Panc1 (cell line): ENCODE data around the gene B4GALT3. TPM values are rescaled to one million over a fixed set of nuclear protein-coding genes. Genes with fewer than 3 reads are reported as not detected.

Source experiments
- ATAC-seq: fragments of 200-7000 bp; cut with Tn5 transposase; 2 replicates; pipeline ENCODE4 v1.9.1; 2020; ENCODE audit warnings: mild to moderate bottlenecking, moderate library complexity
- BruUV-seq: library from RNA; stranded (reverse); fragments of 400-500 nt; replicated peaks from 2 replicates; lab custom pipeline; 2021; lab: Mats Ljungman, UMichigan
- CTCF ChIA-PET: fragments of 300-600 bp; sonication (Branson Sonifier 250); formaldehyde crosslinking; loops from one replicate; lab custom pipeline; 2022; ENCODE audit warnings: antibody characterized with exemption; lab: Charles Lee
- POLR2A ChIA-PET: fragments of 300-600 bp; sonication (Branson Sonifier 250); formaldehyde crosslinking; loops from one replicate; lab custom pipeline; 2022; ENCODE audit warnings: antibody characterized with exemption; lab: Charles Lee
- DNase-seq: peaks from one replicate; pipeline ENCODE4 v3.0.0-alpha.2; 2010; ENCODE audit warnings: low read depth, low spot score
- H3K27ac ChIP-seq: 2 replicates; pipeline ENCODE4 v1.5.1; 2011; ENCODE audit warnings: mild to moderate bottlenecking, low read length, inconsistent platforms
- H3K27me3 ChIP-seq: fragments of 200-500 bp; sonication (Bioruptor generic); 2 replicates; pipeline ENCODE4 v1.6.0; 2014; ENCODE audit warnings: low read length, inconsistent platforms; ENCODE audit not compliant: control insufficient read depth, insufficient read depth
- H3K36me3 ChIP-seq: fragments of 200-500 bp; sonication (Bioruptor generic); 2 replicates; pipeline ENCODE4 v1.5.1; 2014; ENCODE audit warnings: inconsistent platforms, mild to moderate bottlenecking, low read length, moderate library complexity; ENCODE audit not compliant: control insufficient read depth, insufficient read depth
- H3K4me1 ChIP-seq: 2 replicates; pipeline ENCODE4 v1.5.1; 2011; ENCODE audit warnings: inconsistent platforms, mild to moderate bottlenecking, low read length, moderate library complexity; ENCODE audit not compliant: control insufficient read depth, insufficient read depth
- H3K4me3 ChIP-seq, 2 experiments: 2 replicates each; pipeline ENCODE4 v1.5.1; 2011 to 2012; ENCODE audit warnings: low read depth in 2 of 2, low read length in 2 of 2, mild to moderate bottlenecking in 2 of 2, inconsistent platforms in 1 of 2, moderate library complexity in 1 of 2
- H3K9me3 ChIP-seq: fragments of 200-500 bp; sonication (Bioruptor generic); 2 replicates; pipeline ENCODE4 v1.5.1; 2014; ENCODE audit warnings: low read depth, mild to moderate bottlenecking, inconsistent platforms, low read length, moderate library complexity; ENCODE audit not compliant: control insufficient read depth, insufficient read depth
- POLR2AphosphoS5 ChIP-seq: IDR thresholded peaks from 2 replicates; pipeline ENCODE4 v1.6.1; 2012; ENCODE audit warnings: mild to moderate bottlenecking, low read depth, low read length, moderate library complexity
- SIN3A ChIP-seq: IDR thresholded peaks from 2 replicates; pipeline ENCODE4 v1.6.1; 2012; ENCODE audit warnings: low read depth, mild to moderate bottlenecking, low read length, moderate library complexity, borderline replicate concordance; ENCODE audit not compliant: insufficient read depth
- TCF7L2 ChIP-seq: IDR thresholded peaks from 2 replicates; pipeline ENCODE4 v1.6.1; 2011; ENCODE audit warnings: mild to moderate bottlenecking, low read depth, low read length, inconsistent platforms
- in situ Hi-C: cut with HindIII; loops from 2 replicates; pipeline ENCODE4 v1.10.0; 2016; ENCODE audit warnings: low sequenced_read_pairs, low pct_unique_long_range_greater_than_20kb
- intact Hi-C: fragments of 100-400 bp; cut with micrococcal nuclease; formaldehyde crosslinking; loops from one replicate; pipeline ENCODE4 v1.10.0; 2022; ENCODE audit not compliant: unreplicated experiment
- total RNA-seq: library from RNA; stranded (reverse); gene quantifications from one replicate; pipeline ENCODE4 v1.2.1, GENCODE V29; 2021; ENCODE audit not compliant: unreplicated experiment
- TF ChIP-seq, protein P1 (sequence below): fragments of 450-650 bp; IDR thresholded peaks from 2 replicates; pipeline ENCODE4 v1.5.1; 2017; ENCODE audit warnings: mild to moderate bottlenecking
- TF ChIP-seq, protein P2 (sequence below), 2 experiments: IDR thresholded peaks; 2 replicates each; pipeline ENCODE4 v1.6.1; 2011 to 2012; ENCODE audit warnings: low read depth in 2 of 2, control low read depth in 1 of 2, low read length in 1 of 2, mild to moderate bottlenecking in 1 of 2, moderate library complexity in 1 of 2; ENCODE audit not compliant: insufficient read depth in 1 of 2

Gene B4GALT3
- total RNA-seq, 1 experiment from 2014 or later, result 28.6 TPM

GRCh38 chr1:161163793-161164192, 13.5 kb downstream of the B4GALT3 start:
- Histone ChIP-seq H3K27me3 (no peaks in the 10 kb centered on the region), H3K9me3 (no peaks in the 10 kb centered on the region), H3K36me3 (peaks cover 4% of the 10 kb centered on the region; the same call in 1 of the 2 replicates), H3K27ac (no peak overlapping the region), H3K4me1 (peaks cover 22% of the 10 kb centered on the region), H3K4me3 (no peak overlapping the region)
- CTCF ChIA-PET, result no interaction called here
- ATAC-seq (no peak), DNase-seq (no peak)
- BruUV-seq, result TSS peak; percentile 61
- in situ Hi-C loops, result no loop called here
- intact Hi-C loops, result no loop called here
- POLR2A ChIA-PET, result interaction anchor here (0.5 kb wide), 1 partner anchor 951 kb away, joined by 5 read pairs; no protein-coding TSS in a partner anchor
- TF ChIP-seq, protein P1, sequence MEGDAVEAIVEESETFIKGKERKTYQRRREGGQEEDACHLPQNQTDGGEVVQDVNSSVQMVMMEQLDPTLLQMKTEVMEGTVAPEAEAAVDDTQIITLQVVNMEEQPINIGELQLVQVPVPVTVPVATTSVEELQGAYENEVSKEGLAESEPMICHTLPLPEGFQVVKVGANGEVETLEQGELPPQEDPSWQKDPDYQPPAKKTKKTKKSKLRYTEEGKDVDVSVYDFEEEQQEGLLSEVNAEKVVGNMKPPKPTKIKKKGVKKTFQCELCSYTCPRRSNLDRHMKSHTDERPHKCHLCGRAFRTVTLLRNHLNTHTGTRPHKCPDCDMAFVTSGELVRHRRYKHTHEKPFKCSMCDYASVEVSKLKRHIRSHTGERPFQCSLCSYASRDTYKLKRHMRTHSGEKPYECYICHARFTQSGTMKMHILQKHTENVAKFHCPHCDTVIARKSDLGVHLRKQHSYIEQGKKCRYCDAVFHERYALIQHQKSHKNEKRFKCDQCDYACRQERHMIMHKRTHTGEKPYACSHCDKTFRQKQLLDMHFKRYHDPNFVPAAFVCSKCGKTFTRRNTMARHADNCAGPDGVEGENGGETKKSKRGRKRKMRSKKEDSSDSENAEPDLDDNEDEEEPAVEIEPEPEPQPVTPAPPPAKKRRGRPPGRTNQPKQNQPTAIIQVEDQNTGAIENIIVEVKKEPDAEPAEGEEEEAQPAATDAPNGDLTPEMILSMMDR, result no peak
- no peak for TF ChIP-seq SIN3A
- TF ChIP-seq, protein P2, sequence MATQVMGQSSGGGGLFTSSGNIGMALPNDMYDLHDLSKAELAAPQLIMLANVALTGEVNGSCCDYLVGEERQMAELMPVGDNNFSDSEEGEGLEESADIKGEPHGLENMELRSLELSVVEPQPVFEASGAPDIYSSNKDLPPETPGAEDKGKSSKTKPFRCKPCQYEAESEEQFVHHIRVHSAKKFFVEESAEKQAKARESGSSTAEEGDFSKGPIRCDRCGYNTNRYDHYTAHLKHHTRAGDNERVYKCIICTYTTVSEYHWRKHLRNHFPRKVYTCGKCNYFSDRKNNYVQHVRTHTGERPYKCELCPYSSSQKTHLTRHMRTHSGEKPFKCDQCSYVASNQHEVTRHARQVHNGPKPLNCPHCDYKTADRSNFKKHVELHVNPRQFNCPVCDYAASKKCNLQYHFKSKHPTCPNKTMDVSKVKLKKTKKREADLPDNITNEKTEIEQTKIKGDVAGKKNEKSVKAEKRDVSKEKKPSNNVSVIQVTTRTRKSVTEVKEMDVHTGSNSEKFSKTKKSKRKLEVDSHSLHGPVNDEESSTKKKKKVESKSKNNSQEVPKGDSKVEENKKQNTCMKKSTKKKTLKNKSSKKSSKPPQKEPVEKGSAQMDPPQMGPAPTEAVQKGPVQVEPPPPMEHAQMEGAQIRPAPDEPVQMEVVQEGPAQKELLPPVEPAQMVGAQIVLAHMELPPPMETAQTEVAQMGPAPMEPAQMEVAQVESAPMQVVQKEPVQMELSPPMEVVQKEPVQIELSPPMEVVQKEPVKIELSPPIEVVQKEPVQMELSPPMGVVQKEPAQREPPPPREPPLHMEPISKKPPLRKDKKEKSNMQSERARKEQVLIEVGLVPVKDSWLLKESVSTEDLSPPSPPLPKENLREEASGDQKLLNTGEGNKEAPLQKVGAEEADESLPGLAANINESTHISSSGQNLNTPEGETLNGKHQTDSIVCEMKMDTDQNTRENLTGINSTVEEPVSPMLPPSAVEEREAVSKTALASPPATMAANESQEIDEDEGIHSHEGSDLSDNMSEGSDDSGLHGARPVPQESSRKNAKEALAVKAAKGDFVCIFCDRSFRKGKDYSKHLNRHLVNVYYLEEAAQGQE (IDR thresholded peaks at IDR 0.05; ENCODE audit: insufficient read depth in 1 of 2, low read depth in 2 of 2, low read length in 1 of 2), result no peak
- TF ChIP-seq POLR2AphosphoS5, result no peak
- TF ChIP-seq TCF7L2, result no peak

DNA sequence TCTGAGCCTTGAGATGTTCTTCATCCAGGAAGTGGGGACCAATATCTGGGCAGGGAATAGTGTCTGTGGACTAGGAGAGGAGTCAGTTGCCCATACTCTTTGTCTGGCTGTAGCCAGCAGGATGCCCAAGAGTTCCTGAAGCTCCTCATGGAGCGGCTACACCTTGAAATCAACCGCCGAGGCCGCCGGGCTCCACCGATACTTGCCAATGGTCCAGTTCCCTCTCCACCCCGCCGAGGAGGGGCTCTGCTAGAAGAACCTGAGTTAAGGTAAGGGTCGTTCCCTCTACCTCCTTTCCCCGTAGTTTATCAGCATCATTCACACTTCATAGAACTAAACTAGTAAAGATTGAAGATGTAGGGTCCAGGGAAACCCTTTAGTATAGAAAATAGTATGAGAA, 14.5 kb downstream of the B4GALT3 start:
- Histone ChIP-seq H3K9me3 (no peaks in the 10 kb centered on the region), H3K4me1 (peaks cover 30% of the 10 kb centered on the region), H3K27me3 (no peaks in the 10 kb centered on the region), H3K36me3 (peaks cover 5% of the 10 kb centered on the region; the same call in 1 of the 2 replicates), H3K27ac (no peak overlapping the region), H3K4me3 (no peak overlapping the region)
- POLR2A ChIA-PET, result no interaction called here
- in situ Hi-C loops (no loop called here), intact Hi-C loops (no loop called here)
- TF ChIP-seq, protein P2 (IDR thresholded peaks at IDR 0.05; ENCODE audit: insufficient read depth in 1 of 2, low read depth in 2 of 2, low read length in 1 of 2), result no peak
- TF ChIP-seq TCF7L2 (no peak), SIN3A (no peak), POLR2AphosphoS5 (no peak)
- TF ChIP-seq, protein P1, result no peak
- CTCF ChIA-PET, result no interaction called here
- ATAC-seq (no peak), DNase-seq (no peak)
- no TSS peak for BruUV-seq
